Fibroblast of villous mesenchyme (primary cell): ENCODE results near the gene CBFA2T3. TPM values are rescaled to one million over a fixed set of nuclear protein-coding genes. Genes with fewer than 3 reads are reported as not detected.

ENCODE experiments used
- DNase-seq: peaks from one replicate; pipeline ENCODE4 v3.0.0-alpha.2; 2010; ENCODE audit warnings: low read depth
- H3K4me3 ChIP-seq: 2 replicates; pipeline ENCODE4 v1.5.1; 2011; ENCODE audit warnings: low read depth, mild to moderate bottlenecking, low read length
- total RNA-seq: library from RNA; depleted of rRNA; stranded (reverse); fragments of >200 nt; gene quantifications from 2 replicates; pipeline ENCODE4 v1.2.3, GENCODE V29; 2012
- TF ChIP-seq, protein P1 (sequence below): IDR thresholded peaks from 2 replicates; pipeline ENCODE4 v1.5.1; 2012; ENCODE audit warnings: low read depth, mild to moderate bottlenecking, low read length; ENCODE audit not compliant: insufficient read depth

CBFA2T3 gene
- total RNA-seq, 1 donor = not detected

DNA sequence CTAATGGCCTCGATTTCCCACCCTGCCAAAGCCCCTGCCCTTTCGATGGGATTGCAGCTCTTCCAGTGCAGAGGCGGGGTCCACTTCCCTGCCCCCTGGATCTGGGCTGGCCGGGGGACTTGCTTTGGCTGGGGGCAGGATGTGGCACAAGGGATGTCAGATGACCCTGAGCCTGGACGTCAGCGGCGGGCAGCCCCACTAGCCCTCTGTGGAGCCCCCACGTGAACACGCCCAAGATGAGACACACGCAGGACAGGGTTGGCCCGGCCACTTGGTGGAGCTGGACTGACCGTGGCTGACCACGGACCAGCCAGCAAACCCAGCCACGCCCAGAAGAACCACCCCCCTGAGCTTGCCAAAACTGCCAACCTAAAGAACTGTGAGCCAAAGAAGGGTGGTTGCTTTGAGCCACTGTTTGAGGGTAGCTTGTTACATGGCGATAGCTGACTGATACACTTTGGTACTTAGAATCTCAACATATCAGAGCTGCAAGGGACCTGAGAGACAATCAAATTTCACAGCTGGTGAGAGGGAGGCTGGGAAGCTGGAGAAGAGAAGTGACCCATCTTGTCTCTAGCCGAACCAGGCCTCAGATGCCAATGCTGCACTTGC, 63.9 kb downstream of the CBFA2T3 start:
- no peak for DNase-seq
- no peak overlapping the region for H3K4me3 ChIP-seq
- TF ChIP-seq, protein P1, sequence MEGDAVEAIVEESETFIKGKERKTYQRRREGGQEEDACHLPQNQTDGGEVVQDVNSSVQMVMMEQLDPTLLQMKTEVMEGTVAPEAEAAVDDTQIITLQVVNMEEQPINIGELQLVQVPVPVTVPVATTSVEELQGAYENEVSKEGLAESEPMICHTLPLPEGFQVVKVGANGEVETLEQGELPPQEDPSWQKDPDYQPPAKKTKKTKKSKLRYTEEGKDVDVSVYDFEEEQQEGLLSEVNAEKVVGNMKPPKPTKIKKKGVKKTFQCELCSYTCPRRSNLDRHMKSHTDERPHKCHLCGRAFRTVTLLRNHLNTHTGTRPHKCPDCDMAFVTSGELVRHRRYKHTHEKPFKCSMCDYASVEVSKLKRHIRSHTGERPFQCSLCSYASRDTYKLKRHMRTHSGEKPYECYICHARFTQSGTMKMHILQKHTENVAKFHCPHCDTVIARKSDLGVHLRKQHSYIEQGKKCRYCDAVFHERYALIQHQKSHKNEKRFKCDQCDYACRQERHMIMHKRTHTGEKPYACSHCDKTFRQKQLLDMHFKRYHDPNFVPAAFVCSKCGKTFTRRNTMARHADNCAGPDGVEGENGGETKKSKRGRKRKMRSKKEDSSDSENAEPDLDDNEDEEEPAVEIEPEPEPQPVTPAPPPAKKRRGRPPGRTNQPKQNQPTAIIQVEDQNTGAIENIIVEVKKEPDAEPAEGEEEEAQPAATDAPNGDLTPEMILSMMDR = no peak

DNA sequence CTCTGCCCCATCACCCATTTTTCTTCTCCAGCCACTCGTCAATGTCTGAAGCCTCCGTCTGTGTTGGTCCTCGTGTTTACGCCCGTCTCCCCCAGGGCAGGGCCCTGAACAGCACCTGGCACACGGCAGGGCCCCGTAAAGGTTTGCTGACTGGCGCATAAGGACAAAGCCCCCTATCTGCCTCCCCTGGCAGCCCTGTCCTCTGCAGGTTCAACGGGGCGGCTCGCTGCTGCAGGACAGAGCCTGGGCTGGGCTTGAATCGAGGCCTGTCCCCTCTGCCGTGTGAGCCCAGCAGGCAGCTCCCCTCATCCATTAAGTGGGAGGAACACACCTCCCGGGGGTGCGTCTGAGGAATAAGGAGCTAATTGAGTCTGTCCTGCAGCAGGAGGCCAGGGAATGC, 64.5 kb downstream of the CBFA2T3 start:
- TF ChIP-seq, protein P1 = no peak
- H3K4me3 ChIP-seq = no peak overlapping the region
- DNase-seq = no peak

DNA sequence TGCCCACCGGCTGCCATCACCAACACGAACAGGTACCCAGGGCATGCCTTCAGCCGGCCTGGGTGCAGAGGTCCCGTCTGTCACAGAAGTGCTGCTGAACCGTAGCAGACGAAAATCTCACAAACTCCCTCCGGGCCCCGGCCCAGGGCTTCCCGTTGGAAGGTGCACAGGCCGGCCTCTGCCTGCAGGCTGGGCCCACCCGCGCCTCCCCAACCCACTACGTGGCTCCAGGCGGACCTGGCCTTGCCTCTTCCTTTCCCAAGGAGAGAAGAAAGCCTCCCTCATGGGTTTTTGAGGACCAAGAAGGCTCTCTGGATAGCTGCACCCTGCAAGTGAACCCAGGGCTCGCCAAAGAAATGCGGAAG, 65.1 kb downstream of the CBFA2T3 start:
- no peak for DNase-seq
- TF ChIP-seq, protein P1 = no peak
- H3K4me3 ChIP-seq = no peak overlapping the region

DNA sequence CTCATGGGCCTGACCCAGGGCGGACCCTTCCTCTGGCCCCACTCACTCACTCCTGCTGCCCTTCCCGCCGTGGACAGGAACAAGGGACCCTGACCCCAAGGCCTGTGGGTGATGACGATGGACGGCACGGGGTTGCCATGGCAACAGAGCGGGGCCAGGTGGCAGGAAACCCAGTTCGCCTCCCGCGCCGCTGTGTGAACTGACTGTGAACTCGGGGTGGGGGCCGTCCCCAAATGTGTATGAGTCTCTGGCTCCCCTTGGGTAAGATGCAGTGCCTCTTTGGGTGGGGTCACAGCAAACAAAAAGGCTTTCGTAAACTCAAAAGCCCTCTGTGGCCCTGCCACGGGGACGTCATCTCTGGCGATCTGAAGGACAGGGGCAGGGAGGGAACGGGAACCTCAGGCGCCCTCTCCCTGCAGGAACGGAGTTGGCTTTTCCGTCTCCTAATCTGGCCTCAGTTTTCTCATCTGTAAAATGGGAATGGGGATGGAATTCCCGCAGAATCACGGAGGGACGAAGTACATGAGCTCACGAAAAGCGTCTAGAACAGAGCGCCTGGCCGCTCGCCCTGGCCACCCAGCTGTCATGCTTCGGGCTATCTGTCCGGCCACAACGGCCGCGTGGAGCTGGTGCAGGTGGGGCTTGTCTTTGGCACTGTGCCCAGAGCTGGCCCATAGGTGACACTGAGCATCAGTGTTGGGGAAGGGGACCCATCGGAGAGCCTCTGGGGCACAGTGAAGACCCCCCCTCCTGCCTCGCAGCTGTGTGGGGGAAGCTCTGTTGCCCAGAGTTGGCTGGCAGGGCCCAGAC, 65.7 kb downstream of the CBFA2T3 start:
- TF ChIP-seq, protein P1 = no peak
- DNase-seq = no peak
- H3K4me3 ChIP-seq = no peak overlapping the region

DNA sequence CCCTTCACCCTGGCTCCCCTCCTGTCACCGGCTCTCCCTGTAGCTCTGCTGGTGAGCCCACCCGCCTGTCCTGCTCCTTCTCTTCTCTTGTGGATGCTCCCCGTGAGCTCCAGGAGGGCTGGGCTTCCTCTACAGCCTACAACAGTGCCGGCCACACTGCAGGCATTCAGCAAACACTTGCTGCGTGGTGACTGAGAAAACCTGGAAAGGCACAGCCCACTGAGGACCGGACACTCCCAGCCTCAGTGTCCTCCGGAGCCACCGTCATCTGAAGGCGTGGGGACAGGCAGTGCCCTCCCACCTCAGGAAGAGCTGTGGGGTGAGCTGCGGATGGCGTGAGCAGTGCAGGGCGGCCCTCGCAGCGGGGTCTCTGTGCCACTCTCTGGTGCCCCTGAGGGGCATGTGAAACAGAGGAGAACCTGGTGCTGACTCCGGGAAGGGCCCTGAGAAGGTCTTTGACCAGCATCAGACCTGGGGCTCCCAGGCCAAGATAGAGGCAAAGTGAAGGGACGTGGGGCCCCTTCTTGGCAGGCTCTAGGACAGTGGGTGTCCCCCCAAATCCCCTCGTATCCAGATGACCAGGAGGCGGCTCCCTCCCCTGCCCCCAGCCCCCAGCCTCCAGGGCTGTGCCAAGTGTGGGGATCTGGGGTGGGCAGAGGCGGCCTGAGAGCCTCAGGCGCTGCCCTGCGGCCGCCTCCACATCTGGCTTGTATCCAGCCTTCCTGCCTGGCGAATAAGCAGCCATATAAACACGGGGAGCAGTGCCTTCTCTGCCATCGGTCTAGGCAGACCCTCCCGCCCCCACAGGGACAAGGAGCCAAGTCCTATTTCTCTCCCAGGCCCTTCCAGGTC, 66.5 kb downstream of the CBFA2T3 start:
- no peak for DNase-seq
- H3K4me3 ChIP-seq = no peak overlapping the region
- TF ChIP-seq, protein P1 = no peak

DNA sequence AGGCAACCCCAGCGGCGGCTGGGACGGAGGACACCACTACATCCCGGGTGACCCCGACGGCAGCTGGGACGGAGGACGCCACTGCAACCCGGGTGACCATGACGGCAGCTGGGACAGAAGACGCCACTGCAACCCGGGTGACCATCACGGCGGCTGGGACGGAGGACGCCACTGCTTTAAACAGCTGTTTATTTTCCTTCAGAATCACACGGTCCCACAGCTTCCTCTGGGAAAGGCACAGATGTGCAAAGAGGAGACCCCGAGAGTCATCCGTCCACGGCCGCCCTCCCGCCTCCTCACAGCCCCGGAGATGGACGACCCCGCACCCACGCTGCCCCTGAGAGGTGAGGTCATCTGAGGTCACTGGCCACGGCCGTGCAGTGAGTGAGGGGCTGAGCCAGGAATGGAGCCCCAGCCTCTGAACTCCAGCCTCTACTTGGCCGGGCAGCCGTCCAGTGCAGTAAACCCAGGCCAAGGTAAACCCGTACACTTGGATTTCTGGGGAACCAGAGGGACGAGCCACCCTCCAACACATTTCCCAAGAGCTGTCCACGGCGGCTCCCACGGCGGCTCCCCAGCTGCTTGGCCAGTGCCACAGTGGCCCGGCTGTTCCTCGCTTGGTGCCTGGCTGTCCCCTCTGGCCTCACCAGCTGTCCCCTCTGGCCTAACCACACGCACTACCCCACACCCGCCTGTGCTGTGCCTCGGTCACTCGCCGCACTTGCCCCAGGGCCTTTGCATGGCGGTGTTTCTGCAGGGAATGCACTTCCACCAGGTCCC, 67.4 kb downstream of the CBFA2T3 start:
- no peak for DNase-seq
- no peak overlapping the region for H3K4me3 ChIP-seq
- TF ChIP-seq, protein P1 = no peak
